ENCODE data around the gene B2M. TPM values are rescaled to one million over a fixed set of nuclear protein-coding genes. Genes with fewer than 3 reads are reported as not detected.

Gene B2M
- total RNA-seq, 2 experiments from 2014 or later, result 3,772 to 3,785 TPM

DNA sequence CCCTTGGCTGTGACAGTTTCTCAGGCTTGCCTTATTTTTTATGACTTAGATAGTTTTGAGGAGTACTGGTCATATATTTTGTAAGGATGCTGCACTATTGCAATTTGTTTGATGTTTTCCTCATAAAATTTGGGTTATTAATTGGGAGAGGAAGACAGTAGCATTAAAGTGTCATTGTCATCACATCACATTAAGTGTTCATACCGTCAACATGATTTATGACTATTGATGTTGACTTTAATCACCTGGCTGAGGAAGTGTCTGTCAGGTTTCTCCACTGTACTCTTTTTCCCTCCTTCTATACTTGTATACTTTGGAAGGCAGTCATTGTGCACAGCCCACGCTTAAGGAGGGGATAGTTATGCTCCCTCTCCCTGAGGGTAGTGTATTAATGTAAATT lies 51.9 kb downstream of the B2M start:
- H3K4me1 Mint-ChIP-seq, result no peaks in the 10 kb centered on the region
- H3K9me3 Mint-ChIP-seq, result no peaks in the 10 kb centered on the region
- H3K4me3 Mint-ChIP-seq, result no peak overlapping the region
- H3K27me3 Mint-ChIP-seq, result no peaks in the 10 kb centered on the region
- H3K27ac Mint-ChIP-seq, result no peak overlapping the region
- H3K36me3 Mint-ChIP-seq, result peaks cover 33% of the 10 kb centered on the region
- no peak for DNase-seq

DNA sequence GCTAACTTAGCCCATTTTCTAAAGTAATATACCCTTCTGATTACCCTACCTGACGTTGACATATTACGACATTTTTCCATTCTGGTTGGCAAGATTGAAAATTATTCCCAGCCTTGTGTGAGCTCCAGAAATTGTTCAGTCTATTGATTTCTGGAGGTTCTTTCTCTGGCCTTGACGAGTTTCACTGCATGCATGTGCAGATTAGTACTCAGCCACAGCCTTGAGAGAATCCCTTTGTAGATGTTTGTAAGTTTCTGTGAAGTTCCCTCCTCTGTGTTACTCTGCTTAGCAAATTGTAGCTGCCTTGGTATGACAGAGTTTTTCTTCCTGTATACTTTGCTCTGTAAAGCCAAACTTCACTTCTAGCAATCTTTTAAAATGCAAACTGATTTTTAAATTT lies 52.5 kb downstream of the B2M start:
- DNase-seq, result no peak
- Mint-ChIP-seq H3K4me3 (no peak overlapping the region), H3K9me3 (no peaks in the 10 kb centered on the region), H3K27me3 (no peaks in the 10 kb centered on the region), H3K4me1 (no peaks in the 10 kb centered on the region), H3K36me3 (peaks cover 31% of the 10 kb centered on the region), H3K27ac (no peak overlapping the region)

DNA sequence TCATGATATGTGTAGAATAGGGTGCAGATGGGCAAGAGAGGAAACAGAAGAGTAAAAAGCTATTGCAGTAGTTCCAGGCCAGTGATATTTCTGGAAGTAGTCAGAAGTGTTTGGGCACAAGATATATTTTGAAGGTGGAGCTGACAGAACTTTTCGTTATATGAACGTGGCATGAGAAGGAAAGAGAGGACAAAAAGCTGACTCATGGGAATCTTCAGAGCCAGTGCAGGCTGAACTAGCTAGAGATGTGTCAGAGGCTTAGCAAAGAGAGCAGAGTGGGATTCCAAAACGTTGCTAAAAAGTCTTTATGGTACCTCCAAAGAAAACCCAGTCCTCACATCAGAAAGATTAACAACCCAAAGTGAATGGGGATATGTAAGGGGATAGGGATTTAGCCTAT lies 53.7 kb downstream of the B2M start:
- no peak overlapping the region for H3K27ac Mint-ChIP-seq
- peaks cover 37% of the 10 kb centered on the region for H3K36me3 Mint-ChIP-seq
- no peaks in the 10 kb centered on the region for H3K4me1 Mint-ChIP-seq
- no peaks in the 10 kb centered on the region for H3K27me3 Mint-ChIP-seq
- no peak for DNase-seq
- peaks cover 2% of the 10 kb centered on the region for H3K9me3 Mint-ChIP-seq
- no peak overlapping the region for H3K4me3 Mint-ChIP-seq

Other genes with a start within 250 kb of the B2M start
- 100 to 1,000 TPM; 187 to 194 TPM for gene EIF3J, start 174.4 kb upstream of the B2M start, total RNA-seq
- gene SPG11, start 47.9 kb upstream of the B2M start, total RNA-seq, result 10 to 100 TPM; 47.6 to 51.5 TPM
- gene PATL2, start 194 bp upstream of the B2M start, total RNA-seq, result 1 to 10 TPM; 7.0 to 8.6 TPM
- 10 to 100 TPM; 70.6 to 71.0 TPM for gene TRIM69, start 25.0 kb downstream of the B2M start, total RNA-seq
- gene TERB2, start 245.2 kb downstream of the B2M start, total RNA-seq, result not detected